Fibroblast of skin of abdomen (primary cell): Measurements from ENCODE around the gene SEC61A2.
A peak's percentile ranks its signal among the peaks of the same experiment; 100 is the strongest.
"Not testable (repeated sequence)": the region's sequence is repeated elsewhere in the genome, so short reads cannot be mapped to it uniquely, and the experiment has no call there.

ENCODE experiments used
- DNase-seq: peaks from one replicate; pipeline ENCODE4 v3.0.0-alpha.2; 2013

The SEC61A2 gene

GRCh38 chr10:12160664-12161063 lies 31.2 kb downstream of the SEC61A2 start:
- DNase-seq = no peak

GRCh38 chr10:12162927-12163326 lies 33.5 kb downstream of the SEC61A2 start:
- no peak for DNase-seq

GRCh38 chr10:12164085-12164484 lies 34.6 kb downstream of the SEC61A2 start:
- no peak for DNase-seq

DNA sequence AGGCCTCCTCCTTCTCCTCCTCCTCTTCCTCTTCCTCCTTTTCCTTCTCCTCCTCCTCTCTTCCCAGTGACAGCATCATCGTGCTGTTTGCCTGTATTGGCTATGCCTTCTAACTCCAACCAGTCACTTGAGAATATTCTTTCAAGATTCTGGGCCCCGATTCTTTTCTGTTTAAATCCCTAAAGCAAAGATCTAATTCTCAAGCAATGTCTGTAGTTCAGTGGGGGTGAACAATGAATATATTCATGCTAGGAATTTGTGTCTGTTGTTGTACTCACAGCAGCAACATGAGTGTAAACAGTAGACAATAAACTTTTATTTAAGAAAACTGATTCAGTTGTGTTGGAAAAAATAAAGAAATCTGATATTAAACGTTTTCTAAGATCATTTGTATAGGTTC lies 35.6 kb downstream of the SEC61A2 start:
- DNase-seq = no peak

DNA sequence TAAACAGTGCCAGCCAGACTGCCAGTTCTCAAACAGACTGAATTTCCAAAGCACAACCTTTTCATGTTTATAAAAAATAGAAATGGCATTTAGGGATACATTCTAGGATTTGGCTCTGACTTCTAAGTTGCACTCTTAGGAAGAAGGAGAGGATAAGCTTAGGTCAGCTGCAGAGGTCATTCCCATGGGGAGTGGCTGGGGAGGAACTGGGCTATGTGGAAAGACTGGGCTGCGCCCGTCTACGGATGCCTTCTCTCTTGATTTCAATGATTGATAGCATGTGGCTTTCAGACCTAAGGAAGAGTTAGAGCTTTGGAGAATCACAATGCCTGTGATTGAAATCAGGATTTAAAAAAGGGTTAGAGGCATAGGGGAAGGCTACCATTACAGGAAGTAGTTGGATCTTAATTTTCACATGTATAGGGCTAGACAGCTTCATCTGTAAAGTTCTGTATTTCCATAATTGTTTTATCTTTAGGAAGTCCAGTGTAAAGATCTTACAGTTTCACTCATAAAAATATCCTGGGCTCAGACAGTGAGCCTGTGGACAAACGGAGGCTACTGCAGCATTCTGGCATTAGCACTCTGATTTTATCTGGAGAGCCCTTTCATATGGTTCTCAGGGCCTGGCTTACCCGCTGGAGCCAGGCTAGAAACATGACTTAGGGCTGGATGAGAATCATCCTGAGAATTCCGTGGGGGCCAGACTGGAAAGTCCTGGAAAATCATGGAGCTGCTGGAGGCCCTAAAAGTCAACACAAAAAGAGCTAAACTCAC lies 36.7 kb downstream of the SEC61A2 start:
- no peak for DNase-seq

DNA sequence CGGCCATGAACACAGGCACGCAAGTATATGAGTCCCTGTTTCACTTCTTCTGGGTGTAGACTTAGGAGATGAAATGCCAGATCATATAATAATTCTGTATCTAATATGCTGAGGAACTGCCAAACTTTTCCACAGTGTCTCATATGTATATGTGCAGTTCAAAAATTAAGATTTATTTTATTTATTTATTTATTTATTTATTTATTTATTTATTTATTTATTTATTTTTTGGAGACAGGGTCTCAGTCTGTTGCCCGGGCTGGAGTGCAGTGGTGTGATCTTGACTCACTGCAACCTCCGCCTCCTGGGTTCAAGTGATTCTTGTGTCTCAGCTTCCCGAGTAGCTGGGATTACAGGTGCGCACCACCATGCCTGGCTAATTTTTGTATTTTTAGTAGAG lies 42.0 kb downstream of the SEC61A2 start:
- not testable (repeated sequence) for DNase-seq

GRCh38 chr10:12177642-12178041 lies 48.2 kb downstream of the SEC61A2 start:
- DNase-seq = peak; percentile 21

GRCh38 chr10:12179606-12180170 lies 50.2 kb downstream of the SEC61A2 start:
- DNase-seq = no peak

GRCh38 chr10:12180221-12180974 lies 50.9 kb downstream of the SEC61A2 start:
- no peak for DNase-seq

- DNase-seq = no peak
Observed at GRCh38 chr10:12181065-12181775, 51.7 kb downstream of the SEC61A2 start.

GRCh38 chr10:12184165-12184564 lies 54.7 kb downstream of the SEC61A2 start:
- DNase-seq = no peak

DNA sequence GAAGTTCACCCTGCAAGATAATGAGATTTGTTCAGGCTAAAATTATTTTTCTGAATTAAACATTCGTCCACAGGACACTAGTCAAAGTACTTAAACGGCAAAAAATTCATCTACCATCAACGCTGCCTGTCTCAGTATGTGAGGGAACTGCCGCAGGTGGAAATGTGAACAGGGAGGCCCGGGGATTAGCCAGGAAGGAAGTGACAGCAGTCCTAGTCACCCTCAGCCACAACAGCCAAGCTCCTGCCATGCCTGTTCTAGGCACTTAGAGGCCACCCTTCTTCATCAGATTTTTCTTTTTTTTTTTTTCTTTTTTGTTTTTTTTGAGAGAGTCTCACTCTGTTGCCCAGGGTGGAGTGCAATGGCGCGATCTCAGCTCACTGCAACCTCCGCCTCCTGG lies 56.8 kb downstream of the SEC61A2 start:
- DNase-seq = no peak

DNA sequence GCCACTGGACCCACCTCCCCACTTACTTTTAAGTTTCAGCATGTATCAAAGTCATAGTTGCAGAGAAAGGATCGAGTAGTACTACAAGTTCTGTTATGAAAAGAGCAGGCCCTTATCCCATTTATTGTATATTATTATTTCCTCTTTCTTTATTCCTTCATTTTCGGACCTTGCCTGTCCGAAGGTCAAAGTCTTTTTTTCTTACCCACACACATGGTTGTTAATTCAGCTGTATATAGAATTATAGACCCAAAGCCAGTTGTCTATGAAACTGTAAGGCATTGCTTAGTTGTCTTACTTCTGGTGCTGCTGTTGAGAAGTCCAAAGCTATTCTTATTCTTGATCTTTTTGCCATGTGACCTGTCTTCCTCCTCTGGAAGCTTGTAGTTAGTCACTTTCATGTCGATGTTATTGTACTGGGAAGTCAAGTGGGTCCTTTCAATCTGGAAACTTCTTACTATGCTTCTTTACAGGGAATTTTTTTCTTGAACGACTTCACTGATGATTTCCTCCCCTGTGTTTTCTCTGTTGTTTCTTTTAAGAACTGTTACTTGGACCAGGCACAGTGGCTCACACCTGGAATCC lies 57.9 kb downstream of the SEC61A2 start:
- no peak for DNase-seq

- no peak for DNase-seq
Observed at GRCh38 chr10:12188656-12189055, 59.2 kb downstream of the SEC61A2 start.

- no peak for DNase-seq
Observed at GRCh38 chr10:12189426-12189825, 59.9 kb downstream of the SEC61A2 start.

GRCh38 chr10:12191715-12192114 lies 62.2 kb downstream of the SEC61A2 start:
- DNase-seq = no peak

GRCh38 chr10:12193193-12193592 lies 63.7 kb downstream of the SEC61A2 start:
- peak; percentile 39 for DNase-seq

DNA sequence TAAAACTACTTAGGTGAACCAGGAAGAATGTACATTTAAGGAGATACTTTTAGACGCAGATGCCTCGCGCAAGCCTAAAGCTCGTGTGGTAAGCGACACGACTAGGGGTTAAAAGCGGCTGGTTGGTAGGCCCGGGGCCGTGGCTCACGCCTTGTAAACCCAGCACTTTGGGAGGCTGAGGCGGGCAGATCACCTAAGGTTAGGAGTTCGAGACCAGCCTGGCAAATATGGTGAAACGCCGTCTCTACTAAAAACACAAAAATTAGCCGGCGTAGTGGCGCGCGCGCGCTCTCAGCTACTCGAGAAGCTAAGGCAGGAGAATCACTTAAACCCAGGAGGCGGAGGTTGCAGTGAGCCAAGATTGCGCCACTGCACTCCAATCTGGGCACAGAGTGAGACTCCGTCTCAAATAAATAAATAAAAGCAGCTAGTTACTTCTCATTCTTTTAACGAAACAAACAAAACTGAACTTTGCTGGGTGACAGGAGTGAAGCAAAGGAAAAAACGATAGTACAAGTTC lies 65.3 kb downstream of the SEC61A2 start:
- peak; percentile 47 for DNase-seq

DNA sequence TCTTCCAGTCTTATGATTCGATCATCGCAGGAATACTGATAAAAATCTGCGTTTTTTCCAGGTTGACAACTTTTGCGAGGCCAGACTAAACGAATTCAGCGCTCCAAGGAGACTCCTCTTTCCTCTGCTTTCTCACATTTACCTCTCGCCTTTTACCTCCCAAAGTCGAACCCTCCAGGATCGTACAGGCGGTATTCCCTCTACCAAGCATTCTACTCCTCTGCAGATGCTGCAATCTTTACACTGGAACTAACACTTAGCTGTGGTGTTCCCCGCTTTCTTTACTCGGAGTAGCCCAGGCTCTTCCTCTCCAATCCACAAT lies 65.8 kb downstream of the SEC61A2 start:
- no peak for DNase-seq

GRCh38 chr10:12195603-12196506 lies 66.4 kb downstream of the SEC61A2 start, which contains the start of the genes CDC123 and NUDT5:
TSS of gene CDC123 (plus strand) at chr10:12196188. CDS start at chr10:12196246, 58 bp downstream.
TSS of gene NUDT5 (minus strand) at chr10:12195891. CDS start at chr10:12186291, 9,600 bp downstream.
- peak; percentile 88 for DNase-seq

DNA sequence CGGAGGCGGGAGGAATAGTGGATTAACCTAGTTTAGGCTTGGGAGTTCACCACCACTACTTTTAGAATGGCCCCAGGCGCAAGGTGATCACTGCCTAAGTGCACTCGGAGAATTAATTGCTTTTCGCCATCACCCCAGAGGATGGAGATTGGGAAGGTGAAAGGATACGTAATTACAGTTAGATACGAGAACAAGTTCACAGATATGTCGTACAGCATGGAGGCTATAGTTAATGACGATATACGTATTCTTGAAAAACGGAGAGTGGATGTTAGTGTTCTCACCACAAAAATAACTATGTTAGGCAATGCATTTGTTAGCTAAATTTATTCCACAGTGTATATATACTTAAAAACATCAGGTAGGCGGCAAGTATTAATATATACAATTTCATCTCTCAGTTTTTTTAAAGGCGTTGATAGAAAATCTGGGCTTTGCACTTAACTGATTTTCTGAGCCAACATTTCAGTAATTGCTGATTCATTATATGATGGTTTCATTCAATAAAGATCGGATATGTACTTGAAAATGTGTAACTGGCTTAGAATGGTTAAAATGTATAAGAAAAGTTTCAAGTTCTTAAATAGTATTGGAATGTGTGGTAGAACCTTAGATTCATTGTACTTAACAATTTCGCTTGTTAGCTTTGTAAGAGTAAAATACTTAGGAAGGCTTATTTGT lies 67.2 kb downstream of the SEC61A2 start:
- no peak for DNase-seq
